Renal pelvis (tissue), 4 donors: Measurements from ENCODE around the gene HRH2. TPM values are rescaled to one million over a fixed set of nuclear protein-coding genes. Genes with fewer than 3 reads are reported as not detected.
A peak's percentile ranks its signal among the peaks of the same experiment; 100 is the strongest.
"Not testable (repeated sequence)": the region's sequence is repeated elsewhere in the genome, so short reads cannot be mapped to it uniquely, and the experiment has no call there.

ENCODE experiments used
- DNase-seq: peaks from one replicate; pipeline ENCODE4 v3.0.0-alpha.2; 2013
- polyA plus RNA-seq, 3 donors: library from polyadenylated mRNA; unstranded; fragments of 120-200 nt; gene quantifications; one replicate each; pipeline ENCODE4 v1.2.1, GENCODE V29; 2013; ENCODE audit not compliant: insufficient read length in 3 of 3

Gene HRH2
- polyA plus RNA-seq, 3 donors: 2.7 to 3.5 (median 3.1) TPM

GRCh38 chr5:175712313-175712680, 54.4 kb downstream of the HRH2 start:
- DNase-seq: no peak

GRCh38 chr5:175712681-175713085, 54.8 kb downstream of the HRH2 start:
- no peak for DNase-seq

- DNase-seq: no peak
These were observed 56.1 kb downstream of the HRH2 start for GRCh38 chr5:175713930-175714329.

- DNase-seq: no peak
These were observed 56.7 kb downstream of the HRH2 start for GRCh38 chr5:175714479-175715085.

GRCh38 chr5:175715627-175716522, 58.0 kb downstream of the HRH2 start:
- DNase-seq: no peak

GRCh38 chr5:175717837-175718236, 60.0 kb downstream of the HRH2 start:
- DNase-seq: no peak

GRCh38 chr5:175718401-175719108, 60.7 kb downstream of the HRH2 start:
- DNase-seq: no peak

GRCh38 chr5:175719109-175719432, 61.2 kb downstream of the HRH2 start:
- DNase-seq: not testable (repeated sequence)

- no peak for DNase-seq
These were observed 66.7 kb downstream of the HRH2 start for GRCh38 chr5:175724314-175725275.

- DNase-seq: no peak
These were observed 70.4 kb downstream of the HRH2 start for GRCh38 chr5:175728316-175728715.

- DNase-seq: no peak
These were observed 71.3 kb downstream of the HRH2 start for GRCh38 chr5:175728885-175729828.

- peak; percentile 92 for DNase-seq
These were observed 72.0 kb downstream of the HRH2 start for GRCh38 chr5:175729829-175730277.

- DNase-seq: no peak
These were observed 73.3 kb downstream of the HRH2 start for GRCh38 chr5:175731172-175731571.

- DNase-seq: no peak
These were observed 74.0 kb downstream of the HRH2 start for GRCh38 chr5:175731756-175732465.

- DNase-seq: no peak
These were observed 75.1 kb downstream of the HRH2 start for GRCh38 chr5:175733017-175733416.

GRCh38 chr5:175734016-175734415, 76.1 kb downstream of the HRH2 start:
- DNase-seq: no peak

- no peak for DNase-seq
These were observed 76.6 kb downstream of the HRH2 start for GRCh38 chr5:175734501-175734900.

GRCh38 chr5:175735701-175736100, 77.8 kb downstream of the HRH2 start:
- no peak for DNase-seq

GRCh38 chr5:175736652-175737051, 78.8 kb downstream of the HRH2 start:
- DNase-seq: no peak

GRCh38 chr5:175737481-175737880, 79.6 kb downstream of the HRH2 start:
- no peak for DNase-seq
